AG04450 (cell line): ENCODE measurements around the gene USP12. TPM values are rescaled to one million over a fixed set of nuclear protein-coding genes. Genes with fewer than 3 reads are reported as not detected.

ENCODE experiments used
- CTCF ChIA-PET: fragments of 300-600, 350-600 bp; formaldehyde crosslinking; extraction: SDS; loops from one replicate; lab custom pipeline; 2022; ENCODE audit warnings: antibody characterized with exemption, inconsistent platforms; lab: Charles Lee
- POLR2A ChIA-PET: fragments of 350-600 bp; formaldehyde crosslinking; extraction: SDS; loops from one replicate; lab custom pipeline; 2021; ENCODE audit warnings: antibody characterized with exemption, inconsistent platforms; lab: Yijun Ruan, JAX
- DNase-seq: peaks from one replicate; pipeline ENCODE4 v3.0.0-alpha.2; 2011; ENCODE audit warnings: low read depth, low spot score
- H3K27ac ChIP-seq: one replicate; pipeline ENCODE4 v1.5.1; 2012; ENCODE audit warnings: low read depth, low read length, control low read depth
- H3K27me3 ChIP-seq: one replicate; pipeline ENCODE4 v1.6.0; 2012; ENCODE audit warnings: low read length; ENCODE audit not compliant: control insufficient read depth, insufficient read depth
- H3K4me3 ChIP-seq: 2 replicates; pipeline ENCODE4 v1.5.1; 2011; ENCODE audit warnings: mild to moderate bottlenecking, low read depth, low read length, control low read depth
- H3K9me3 ChIP-seq: 2 replicates; pipeline ENCODE4 v1.5.1; 2012; ENCODE audit warnings: low read length; ENCODE audit not compliant: control insufficient read depth, insufficient read depth
- CTCF ChIP-seq: IDR thresholded peaks from 2 replicates; pipeline ENCODE4 v1.5.1; 2011; ENCODE audit warnings: low read depth, low read length, control low read depth, inconsistent platforms
- polyA plus RNA-seq: library from polyadenylated mRNA; depleted of rRNA; stranded (reverse); fragments of >200 nt; gene quantifications from 2 replicates; pipeline ENCODE4 v1.2.3, GENCODE V29; 2011; rRNA removed

USP12 gene
- polyA plus RNA-seq, 1 experiment: 18.0 TPM

GRCh38 chr13:27020415-27020814 is 151.2 kb downstream of the USP12 start:
- no peak for TF ChIP-seq CTCF
- ChIA-PET CTCF (interaction anchor here (1.3 kb wide), 1 partner anchor 35 kb away, joined by 4 read pairs; no protein-coding TSS in a partner anchor), POLR2A (no interaction called here)
- Histone ChIP-seq H3K9me3 (peaks cover 3% of the 10 kb centered on the region; the same call in 1 of the 2 replicates), H3K4me3 (no peak overlapping the region), H3K27me3 (peaks cover 2% of the 10 kb centered on the region), H3K27ac (no peak overlapping the region)
- DNase-seq: no peak

GRCh38 chr13:27018882-27019281 is 152.7 kb downstream of the USP12 start:
- CTCF ChIA-PET: no interaction called here
- POLR2A ChIA-PET: interaction anchor here (0.7 to 1.0 kb wide), 2 partner anchors 15 to 112 kb away, joined by 4 to 5 read pairs; no protein-coding TSS in a partner anchor
- peak overlapping the region; percentile 47 for H3K27ac ChIP-seq

GRCh38 chr13:27018344-27018861 is 153.2 kb downstream of the USP12 start:
- no peak for TF ChIP-seq CTCF
- ChIA-PET CTCF (interaction anchor here (0.6 kb wide), 1 partner anchor 40 kb away, joined by 3 read pairs; no protein-coding TSS in a partner anchor), POLR2A (interaction anchor here (0.7 to 1.0 kb wide), 2 partner anchors 16 to 112 kb away, joined by 4 to 5 read pairs; no protein-coding TSS in a partner anchor)
- no peak overlapping the region for H3K4me3 ChIP-seq
- no peaks in the 10 kb centered on the region for H3K27me3 ChIP-seq
- DNase-seq: no peak
- peaks cover 6% of the 10 kb centered on the region; the same call in 1 of the 2 replicates for H3K9me3 ChIP-seq
- H3K27ac ChIP-seq: peak overlapping the region; percentile 47

More at GRCh38 chr13:27018882-27019281, 152.7 kb downstream of the USP12 start:
- peaks cover 6% of the 10 kb centered on the region; the same call in 1 of the 2 replicates for H3K9me3 ChIP-seq
- no peak for DNase-seq
- TF ChIP-seq CTCF: no peak
- no peak overlapping the region for H3K4me3 ChIP-seq
- H3K27me3 ChIP-seq: no peaks in the 10 kb centered on the region

GRCh38 chr13:27016875-27017274 is 154.7 kb downstream of the USP12 start:
- CTCF ChIA-PET: no interaction called here
- Histone ChIP-seq H3K9me3 (peaks cover 6% of the 10 kb centered on the region; the same call in 1 of the 2 replicates), H3K27me3 (no peaks in the 10 kb centered on the region), H3K4me3 (no peak overlapping the region), H3K27ac (no peak overlapping the region)
- POLR2A ChIA-PET: no interaction called here
- no peak for DNase-seq
- no peak for TF ChIP-seq CTCF

Other genes starting within 250 kb of the USP12 start
- 1,747 and 1,942 TPM in 2 replicates for gene RPL21, start 79.7 kb upstream of the USP12 start, polyA plus RNA-seq
- gene RASL11A, start 99.0 kb upstream of the USP12 start, polyA plus RNA-seq: 13.5 and 14.4 TPM in 2 replicates